AG09309 (cell line): ENCODE measurements around the gene RASA4B.

Source experiments
- DNase-seq: peaks from one replicate; pipeline ENCODE4 v3.0.0-alpha.2; 2010; ENCODE audit warnings: low read depth
- H3K4me3 ChIP-seq: 2 replicates; pipeline ENCODE4 v1.5.1; 2011; ENCODE audit warnings: mild to moderate bottlenecking, low read depth, low read length, moderate library complexity; ENCODE audit not compliant: control insufficient read depth
- TF ChIP-seq, protein P1 (sequence below): IDR thresholded peaks from 2 replicates; pipeline ENCODE4 v1.5.1; 2011; ENCODE audit warnings: mild to moderate bottlenecking, low read depth, low read length, inconsistent platforms; ENCODE audit not compliant: insufficient read depth, control insufficient read depth; ENCODE audit errors: missing control alignments

The RASA4B gene

DNA sequence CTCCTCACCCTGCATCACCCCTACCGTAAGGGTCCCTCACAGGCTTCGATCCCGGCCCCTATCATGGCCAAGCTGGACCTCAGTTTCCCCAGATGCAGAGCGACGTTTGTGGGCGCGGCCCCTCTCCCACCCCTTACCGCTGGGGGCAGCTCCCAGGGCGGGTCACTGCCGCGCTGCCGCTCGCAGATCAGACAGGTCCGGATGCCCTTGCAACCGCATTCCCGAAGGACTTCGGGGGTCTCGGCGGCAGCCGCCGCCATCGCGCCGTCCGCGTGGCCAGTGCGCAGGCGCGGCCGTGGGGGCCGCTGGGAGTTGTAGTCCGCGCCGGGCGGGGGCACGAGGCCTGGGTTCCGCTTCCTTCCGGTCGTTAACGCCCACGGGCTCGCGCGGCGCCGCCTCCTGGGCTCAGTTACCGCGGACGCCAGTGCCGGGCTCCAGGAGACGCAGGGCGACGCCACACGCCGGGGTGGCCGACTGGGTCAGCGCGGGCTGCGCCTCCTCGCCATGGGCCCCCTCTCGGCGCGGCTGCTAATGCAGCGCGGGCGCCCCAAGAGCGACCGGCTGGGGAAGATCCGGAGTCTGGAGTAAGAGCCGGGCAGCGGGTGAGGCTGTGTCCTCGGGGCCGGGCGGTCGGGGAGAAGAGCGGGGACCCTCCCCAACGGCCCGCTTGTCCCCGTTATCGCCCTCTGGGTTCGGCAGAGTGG, 52.8 kb downstream of the RASA4B start, which contains the start of the genes ALKBH4 and LRWD1:
TSS of gene ALKBH4 (minus strand) at position 287 of the 704 bp plus-strand sequence. CDS start at position 260, 27 bp downstream.
TSS of gene LRWD1 (plus strand) at position 408 of the 704 bp plus-strand sequence. CDS start at position 505, 97 bp downstream.
- TF ChIP-seq, protein P1, sequence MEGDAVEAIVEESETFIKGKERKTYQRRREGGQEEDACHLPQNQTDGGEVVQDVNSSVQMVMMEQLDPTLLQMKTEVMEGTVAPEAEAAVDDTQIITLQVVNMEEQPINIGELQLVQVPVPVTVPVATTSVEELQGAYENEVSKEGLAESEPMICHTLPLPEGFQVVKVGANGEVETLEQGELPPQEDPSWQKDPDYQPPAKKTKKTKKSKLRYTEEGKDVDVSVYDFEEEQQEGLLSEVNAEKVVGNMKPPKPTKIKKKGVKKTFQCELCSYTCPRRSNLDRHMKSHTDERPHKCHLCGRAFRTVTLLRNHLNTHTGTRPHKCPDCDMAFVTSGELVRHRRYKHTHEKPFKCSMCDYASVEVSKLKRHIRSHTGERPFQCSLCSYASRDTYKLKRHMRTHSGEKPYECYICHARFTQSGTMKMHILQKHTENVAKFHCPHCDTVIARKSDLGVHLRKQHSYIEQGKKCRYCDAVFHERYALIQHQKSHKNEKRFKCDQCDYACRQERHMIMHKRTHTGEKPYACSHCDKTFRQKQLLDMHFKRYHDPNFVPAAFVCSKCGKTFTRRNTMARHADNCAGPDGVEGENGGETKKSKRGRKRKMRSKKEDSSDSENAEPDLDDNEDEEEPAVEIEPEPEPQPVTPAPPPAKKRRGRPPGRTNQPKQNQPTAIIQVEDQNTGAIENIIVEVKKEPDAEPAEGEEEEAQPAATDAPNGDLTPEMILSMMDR = no peak
- H3K4me3 ChIP-seq = peak within 1 kb of the TSS; percentile 75
- peak; percentile 51 for DNase-seq

DNA sequence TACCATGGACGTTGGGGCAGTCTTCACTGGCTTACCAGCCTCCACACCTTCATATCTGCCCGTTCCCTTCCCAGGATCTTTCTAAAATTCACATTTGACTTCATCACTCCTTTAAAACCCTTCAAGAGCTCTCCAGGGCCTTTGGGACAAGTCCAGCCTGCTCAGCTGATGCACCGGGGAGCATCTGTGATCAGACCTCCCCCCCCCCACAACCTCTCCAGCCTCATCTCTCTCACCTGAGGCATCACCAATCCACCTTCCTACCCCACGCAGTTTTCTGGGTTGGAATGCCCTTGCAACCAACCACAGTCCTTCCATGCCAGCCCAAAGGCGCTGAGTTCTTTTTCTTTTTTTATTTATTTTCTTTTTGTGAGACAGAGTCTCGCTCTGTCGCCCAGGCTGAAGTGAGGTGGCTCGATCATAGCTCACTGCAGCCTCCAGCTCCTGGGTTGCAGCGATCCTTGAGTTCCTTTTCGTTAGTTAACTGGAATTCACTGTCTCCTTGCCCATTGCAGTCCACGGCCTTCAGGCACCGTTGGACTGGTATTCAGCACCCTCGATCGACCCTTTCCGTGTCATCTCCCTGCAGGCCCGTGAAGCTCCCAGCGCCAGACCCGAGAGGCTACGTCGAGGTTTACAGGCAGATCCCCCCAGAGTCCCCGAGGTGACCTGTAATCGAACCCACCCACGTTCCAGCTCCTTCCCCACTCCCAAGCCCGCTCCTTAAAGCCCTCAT, 53.6 kb downstream of the RASA4B start:
- DNase-seq = no peak
- H3K4me3 ChIP-seq = peak overlapping the region; percentile 75
- TF ChIP-seq, protein P1 = no peak

GRCh38 chr7:102460467-102460866, 57.1 kb downstream of the RASA4B start:
- H3K4me3 ChIP-seq = no peak overlapping the region
- no peak for DNase-seq
- TF ChIP-seq, protein P1 = no peak

DNA sequence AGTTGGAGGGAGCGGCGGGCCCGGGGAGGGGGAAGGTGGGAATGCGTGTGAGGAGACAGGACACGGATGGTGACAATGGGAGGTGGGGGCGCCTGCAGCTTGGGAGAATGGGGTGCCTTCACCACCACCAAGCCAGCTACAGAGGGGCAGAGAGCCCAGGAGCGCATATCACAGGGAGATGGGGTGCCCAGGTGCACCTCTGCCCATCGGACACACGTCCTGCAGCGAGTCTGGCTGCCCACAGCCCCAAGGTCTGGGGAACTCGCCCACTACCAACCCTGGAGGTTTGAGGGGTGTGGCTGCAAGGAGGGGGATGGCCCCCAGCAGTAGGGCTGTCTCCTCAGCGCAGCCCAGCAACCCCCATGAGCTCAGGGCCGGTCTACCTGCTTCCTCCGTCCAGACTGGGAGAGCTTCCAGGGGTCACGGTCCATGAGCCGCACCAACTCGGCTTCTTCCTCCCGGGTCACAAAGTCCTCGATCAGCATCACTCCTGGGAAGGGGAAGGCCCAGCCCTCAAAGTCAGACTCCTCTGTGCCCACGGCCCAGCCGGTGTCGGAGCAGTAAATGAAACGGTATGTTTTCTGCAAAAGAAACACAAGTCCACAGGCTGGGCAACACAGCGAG, 58.2 kb downstream of the RASA4B start:
- H3K4me3 ChIP-seq = no peak overlapping the region
- TF ChIP-seq, protein P1 = no peak
- DNase-seq = no peak

GRCh38 chr7:102457352-102457924, 60.1 kb downstream of the RASA4B start:
- TF ChIP-seq, protein P1 = no peak
- no peak for DNase-seq
- no peak overlapping the region for H3K4me3 ChIP-seq

- H3K4me3 ChIP-seq = no peak overlapping the region
- no peak for DNase-seq
These were observed 61.2 kb downstream of the RASA4B start for GRCh38 chr7:102456327-102456726.

More at GRCh38 chr7:102456327-102456726, 61.2 kb downstream of the RASA4B start:
- TF ChIP-seq, protein P1 = no peak
